Ishikawa (cell line): ENCODE results near the gene APOF.
A peak's percentile ranks its signal among the peaks of the same experiment; 100 is the strongest.

Experiments
- CEBPB ChIP-seq: IDR thresholded peaks from 2 replicates; pipeline ENCODE4 v1.6.1; 2012
- CREB1 ChIP-seq: IDR thresholded peaks from 2 replicates; pipeline ENCODE4 v1.6.1; 2012; ENCODE audit warnings: low read depth
- EGR1 ChIP-seq: IDR thresholded peaks from 2 replicates; pipeline ENCODE4 v1.6.1; 2012
- EP300 ChIP-seq: IDR thresholded peaks from 2 replicates; pipeline ENCODE4 v1.6.1; 2012; ENCODE audit warnings: borderline replicate concordance
- FOXM1 ChIP-seq: IDR thresholded peaks from 2 replicates; pipeline ENCODE4 v1.6.1; 2012; ENCODE audit warnings: low read depth, borderline replicate concordance
- MAX ChIP-seq: IDR thresholded peaks from 2 replicates; pipeline ENCODE4 v1.6.1; 2012
- NFIC ChIP-seq: IDR thresholded peaks from 2 replicates; pipeline ENCODE4 v1.6.1; 2012
- RAD21 ChIP-seq: IDR thresholded peaks from 2 replicates; pipeline ENCODE4 v1.6.1; 2012; ENCODE audit warnings: low read depth
- TAF1 ChIP-seq: IDR thresholded peaks from 2 replicates; pipeline ENCODE4 v1.6.1; 2012; ENCODE audit warnings: low read depth, mild to moderate bottlenecking
- TCF12 ChIP-seq: IDR thresholded peaks from 2 replicates; pipeline ENCODE4 v1.6.1; 2012; ENCODE audit warnings: low read depth
- TEAD4 ChIP-seq: IDR thresholded peaks from 2 replicates; pipeline ENCODE4 v1.6.1; 2012
- USF1 ChIP-seq: IDR thresholded peaks from 2 replicates; pipeline ENCODE4 v1.6.1; 2012
- YY1 ChIP-seq: IDR thresholded peaks from 2 replicates; pipeline ENCODE4 v1.6.1; 2012; ENCODE audit warnings: low read depth
- ZBTB7A ChIP-seq: IDR thresholded peaks from 2 replicates; pipeline ENCODE4 v1.6.1; 2012; ENCODE audit warnings: low read depth
- TF ChIP-seq, protein P1 (sequence below): IDR thresholded peaks from 2 replicates; pipeline ENCODE4 v1.6.1; 2012; ENCODE audit warnings: low read depth, mild to moderate bottlenecking

Gene APOF

GRCh38 chr12:56317675-56318074, 45.0 kb downstream of the APOF start:
- TF ChIP-seq YY1 = no peak
- TF ChIP-seq RAD21 = peak; percentile 32; the same call in 1 of the 2 replicates
- TF ChIP-seq TEAD4 = no peak
- TF ChIP-seq MAX = no peak
- TF ChIP-seq USF1 = no peak
- no peak for TF ChIP-seq CEBPB

DNA sequence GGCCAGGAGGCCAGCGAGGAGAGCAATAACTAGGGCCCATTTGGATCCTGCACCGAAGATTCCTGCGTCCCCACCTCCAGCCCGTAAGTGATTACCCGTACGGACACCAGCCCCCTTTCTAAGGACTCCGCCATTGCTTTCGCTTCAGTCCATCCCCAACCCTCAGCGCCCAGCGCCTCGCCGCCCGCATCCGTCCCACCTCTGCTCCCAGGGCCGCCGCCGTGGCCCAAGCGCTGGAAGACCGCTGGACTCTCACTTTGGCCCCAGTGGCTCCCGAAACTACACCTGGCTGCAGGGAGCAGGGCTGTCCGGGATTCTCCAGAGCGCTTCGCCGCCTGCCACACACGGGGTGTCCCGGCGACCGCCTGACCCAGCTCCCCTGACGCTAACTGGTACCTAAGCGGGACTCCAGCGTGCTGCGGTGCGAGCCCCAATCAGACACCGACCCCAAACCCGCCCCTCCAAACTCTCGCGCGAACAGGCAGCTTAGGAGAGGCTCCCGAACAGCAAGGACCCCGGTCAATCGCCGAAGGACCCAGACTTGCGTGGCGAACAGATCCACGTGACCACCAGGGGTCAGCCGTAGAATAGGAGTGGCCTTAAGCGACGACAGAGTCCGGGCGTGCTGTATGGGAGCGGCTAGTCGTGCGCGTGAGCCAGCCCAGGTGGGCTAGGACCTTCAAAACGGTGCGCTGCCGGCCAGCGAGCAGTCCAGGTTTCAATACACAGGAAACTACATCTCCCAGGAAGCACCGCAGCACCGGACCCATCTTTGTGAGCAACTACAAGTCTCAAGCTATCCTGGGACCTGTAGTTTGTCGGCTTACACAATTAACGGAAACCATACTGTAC, 46.8 kb downstream of the APOF start, which contains the start of gene CNPY2:
Gene CNPY2, minus strand, starts transcription at position 367 of the 852 bp plus-strand sequence. CDS start 771 bp downstream, outside the sequence.
- peak; percentile 42; the same call in 1 of the 2 replicates for TF ChIP-seq CREB1
- TF ChIP-seq MAX = peak; percentile 90
- peak; percentile 55; the same call in 1 of the 2 replicates for TF ChIP-seq RAD21
- TF ChIP-seq TCF12 = 0 out of 2 replicates have a peak, but pooled peaks have one; percentile 60
- TF ChIP-seq NFIC = no peak
- peak; percentile 91 for TF ChIP-seq TAF1
- no peak for TF ChIP-seq FOXM1
- peak; percentile 87 for TF ChIP-seq YY1
- no peak; the same call in 1 of the 2 replicates for TF ChIP-seq EGR1
- peak; percentile 45; the same call in 1 of the 2 replicates for TF ChIP-seq EP300
- TF ChIP-seq CEBPB = peak; percentile 19; the same call in 1 of the 2 replicates
- peak; percentile 61; the same call in 1 of the 2 replicates for TF ChIP-seq ZBTB7A
- TF ChIP-seq, protein P1, sequence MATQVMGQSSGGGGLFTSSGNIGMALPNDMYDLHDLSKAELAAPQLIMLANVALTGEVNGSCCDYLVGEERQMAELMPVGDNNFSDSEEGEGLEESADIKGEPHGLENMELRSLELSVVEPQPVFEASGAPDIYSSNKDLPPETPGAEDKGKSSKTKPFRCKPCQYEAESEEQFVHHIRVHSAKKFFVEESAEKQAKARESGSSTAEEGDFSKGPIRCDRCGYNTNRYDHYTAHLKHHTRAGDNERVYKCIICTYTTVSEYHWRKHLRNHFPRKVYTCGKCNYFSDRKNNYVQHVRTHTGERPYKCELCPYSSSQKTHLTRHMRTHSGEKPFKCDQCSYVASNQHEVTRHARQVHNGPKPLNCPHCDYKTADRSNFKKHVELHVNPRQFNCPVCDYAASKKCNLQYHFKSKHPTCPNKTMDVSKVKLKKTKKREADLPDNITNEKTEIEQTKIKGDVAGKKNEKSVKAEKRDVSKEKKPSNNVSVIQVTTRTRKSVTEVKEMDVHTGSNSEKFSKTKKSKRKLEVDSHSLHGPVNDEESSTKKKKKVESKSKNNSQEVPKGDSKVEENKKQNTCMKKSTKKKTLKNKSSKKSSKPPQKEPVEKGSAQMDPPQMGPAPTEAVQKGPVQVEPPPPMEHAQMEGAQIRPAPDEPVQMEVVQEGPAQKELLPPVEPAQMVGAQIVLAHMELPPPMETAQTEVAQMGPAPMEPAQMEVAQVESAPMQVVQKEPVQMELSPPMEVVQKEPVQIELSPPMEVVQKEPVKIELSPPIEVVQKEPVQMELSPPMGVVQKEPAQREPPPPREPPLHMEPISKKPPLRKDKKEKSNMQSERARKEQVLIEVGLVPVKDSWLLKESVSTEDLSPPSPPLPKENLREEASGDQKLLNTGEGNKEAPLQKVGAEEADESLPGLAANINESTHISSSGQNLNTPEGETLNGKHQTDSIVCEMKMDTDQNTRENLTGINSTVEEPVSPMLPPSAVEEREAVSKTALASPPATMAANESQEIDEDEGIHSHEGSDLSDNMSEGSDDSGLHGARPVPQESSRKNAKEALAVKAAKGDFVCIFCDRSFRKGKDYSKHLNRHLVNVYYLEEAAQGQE = no peak
- TF ChIP-seq TEAD4 = 0 out of 2 replicates have a peak, but pooled peaks have one; percentile 14
- peak; percentile 95 for TF ChIP-seq USF1

DNA sequence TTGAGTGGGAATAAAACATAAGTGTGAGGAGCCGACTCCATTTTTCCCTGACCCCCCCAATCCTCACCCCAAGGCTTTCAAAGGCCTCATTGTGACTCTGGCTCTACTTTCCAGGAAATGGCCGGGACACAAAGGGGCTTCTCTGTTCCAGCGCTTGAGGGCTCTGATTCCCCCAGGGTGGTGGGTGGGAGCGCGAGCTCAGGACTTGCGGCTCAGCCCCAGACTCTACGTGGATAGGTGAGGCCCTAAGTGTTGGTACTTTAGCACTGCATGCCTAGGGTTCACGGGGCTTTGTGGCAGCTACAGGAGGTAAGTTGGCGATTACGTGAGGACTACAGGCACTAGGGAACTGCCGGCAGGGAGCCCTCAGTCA, 47.4 kb downstream of the APOF start:
- no peak for TF ChIP-seq TEAD4
- TF ChIP-seq, protein P1 = no peak
- TF ChIP-seq FOXM1 = no peak
- no peak for TF ChIP-seq RAD21
- no peak for TF ChIP-seq CEBPB
- no peak for TF ChIP-seq EP300
- no peak for TF ChIP-seq EGR1
- no peak for TF ChIP-seq TCF12
- TF ChIP-seq CREB1 = no peak
- no peak for TF ChIP-seq MAX
- no peak for TF ChIP-seq ZBTB7A
- no peak for TF ChIP-seq TAF1
- TF ChIP-seq YY1 = no peak
- TF ChIP-seq NFIC = no peak
- no peak for TF ChIP-seq USF1

DNA sequence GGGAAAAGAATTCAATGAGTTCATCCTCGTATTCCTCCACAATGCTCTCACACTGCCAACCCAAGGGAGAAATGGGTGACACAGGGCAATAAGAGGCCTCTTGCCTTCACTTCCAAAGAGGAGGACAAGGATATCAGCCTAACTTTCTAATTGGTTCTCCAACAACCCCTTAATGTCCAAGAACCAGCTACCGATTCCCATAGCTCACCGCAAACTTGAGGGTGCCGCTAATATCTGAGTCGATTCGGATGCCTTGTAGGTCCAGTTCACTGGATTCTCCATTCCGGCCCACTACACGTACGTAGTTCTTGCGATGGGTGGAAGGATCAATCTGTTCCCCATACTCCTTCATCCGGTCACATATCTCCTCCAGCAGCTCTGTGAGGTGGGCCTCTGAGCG, 51.7 kb downstream of the APOF start:
- TF ChIP-seq, protein P1 = no peak
- TF ChIP-seq USF1 (no peak), MAX (no peak), TEAD4 (no peak), RAD21 (no peak), NFIC (no peak), FOXM1 (no peak), TCF12 (no peak), EP300 (no peak), EGR1 (no peak), YY1 (no peak), CEBPB (no peak), ZBTB7A (no peak), CREB1 (no peak), TAF1 (no peak)
